ENCODE results near the gene DGKB.

- no peak for TF ChIP-seq YY1 (IDR thresholded peaks at IDR 0.05; ENCODE audit: insufficient read depth, insufficient read length)
- TF ChIP-seq ZNF274 (IDR thresholded peaks at IDR 0.05; ENCODE audit: low read depth, low read length), result no peak
Measured at GRCh38 chr7:14596421-14596820, 306.1 kb downstream of the DGKB start.

Measured in NT2/D1 (cell line).